Astrocyte of the cerebellum (primary cell): ENCODE data around the gene SEC14L1.
"Not testable (repeated sequence)": the region's sequence is repeated elsewhere in the genome, so short reads cannot be mapped to it uniquely, and the experiment has no call there.

Experiments
- DNase-seq: peaks from one replicate; pipeline ENCODE4 v3.0.0-alpha.2; 2011; ENCODE audit warnings: low read depth
- H3K4me3 ChIP-seq: 2 replicates; pipeline ENCODE4 v1.5.1; 2011; ENCODE audit warnings: mild to moderate bottlenecking, low read depth, low read length, moderate library complexity
- in situ Hi-C: cut with HindIII; loops from 2 replicates; pipeline ENCODE4 v1.10.0; 2017; ENCODE audit warnings: low sequenced_read_pairs
- TF ChIP-seq, protein P1 (sequence below): IDR thresholded peaks from 2 replicates; pipeline ENCODE4 v1.5.1; 2012; ENCODE audit warnings: low read length, low read depth, moderate library complexity, mild to moderate bottlenecking; ENCODE audit errors: missing control alignments

SEC14L1 gene

DNA sequence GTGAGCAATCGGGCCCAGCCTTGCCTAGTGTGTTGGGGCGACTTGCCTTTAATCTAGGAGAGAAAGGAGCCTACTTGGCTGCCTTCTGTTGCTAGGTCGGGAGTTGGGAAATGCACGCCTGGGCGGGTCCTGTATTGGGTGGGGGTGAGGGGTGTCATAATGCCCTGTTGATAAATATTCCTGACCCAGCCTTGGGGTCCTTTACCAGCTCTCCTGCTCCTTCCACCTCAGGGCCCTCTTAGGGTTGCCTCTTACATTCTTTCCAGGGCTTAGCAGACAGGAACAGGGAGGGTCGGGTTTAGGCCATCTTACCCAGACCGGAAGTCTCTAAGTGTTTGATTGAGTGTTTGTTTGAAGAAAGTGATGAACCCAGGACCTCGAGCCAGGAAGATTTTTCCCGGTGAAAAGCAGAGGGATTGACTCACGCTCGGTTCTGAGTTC lies 112.9 kb downstream of the SEC14L1 start:
- in situ Hi-C loops = no loop called here
- no peak overlapping the region for H3K4me3 ChIP-seq
- DNase-seq = no peak
- TF ChIP-seq, protein P1, sequence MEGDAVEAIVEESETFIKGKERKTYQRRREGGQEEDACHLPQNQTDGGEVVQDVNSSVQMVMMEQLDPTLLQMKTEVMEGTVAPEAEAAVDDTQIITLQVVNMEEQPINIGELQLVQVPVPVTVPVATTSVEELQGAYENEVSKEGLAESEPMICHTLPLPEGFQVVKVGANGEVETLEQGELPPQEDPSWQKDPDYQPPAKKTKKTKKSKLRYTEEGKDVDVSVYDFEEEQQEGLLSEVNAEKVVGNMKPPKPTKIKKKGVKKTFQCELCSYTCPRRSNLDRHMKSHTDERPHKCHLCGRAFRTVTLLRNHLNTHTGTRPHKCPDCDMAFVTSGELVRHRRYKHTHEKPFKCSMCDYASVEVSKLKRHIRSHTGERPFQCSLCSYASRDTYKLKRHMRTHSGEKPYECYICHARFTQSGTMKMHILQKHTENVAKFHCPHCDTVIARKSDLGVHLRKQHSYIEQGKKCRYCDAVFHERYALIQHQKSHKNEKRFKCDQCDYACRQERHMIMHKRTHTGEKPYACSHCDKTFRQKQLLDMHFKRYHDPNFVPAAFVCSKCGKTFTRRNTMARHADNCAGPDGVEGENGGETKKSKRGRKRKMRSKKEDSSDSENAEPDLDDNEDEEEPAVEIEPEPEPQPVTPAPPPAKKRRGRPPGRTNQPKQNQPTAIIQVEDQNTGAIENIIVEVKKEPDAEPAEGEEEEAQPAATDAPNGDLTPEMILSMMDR = no peak

- no peak for DNase-seq
- no peak overlapping the region for H3K4me3 ChIP-seq
- TF ChIP-seq, protein P1 = no peak
- in situ Hi-C loops = no loop called here
Observed at GRCh38 chr17:77254951-77255825, 114.4 kb downstream of the SEC14L1 start.

DNA sequence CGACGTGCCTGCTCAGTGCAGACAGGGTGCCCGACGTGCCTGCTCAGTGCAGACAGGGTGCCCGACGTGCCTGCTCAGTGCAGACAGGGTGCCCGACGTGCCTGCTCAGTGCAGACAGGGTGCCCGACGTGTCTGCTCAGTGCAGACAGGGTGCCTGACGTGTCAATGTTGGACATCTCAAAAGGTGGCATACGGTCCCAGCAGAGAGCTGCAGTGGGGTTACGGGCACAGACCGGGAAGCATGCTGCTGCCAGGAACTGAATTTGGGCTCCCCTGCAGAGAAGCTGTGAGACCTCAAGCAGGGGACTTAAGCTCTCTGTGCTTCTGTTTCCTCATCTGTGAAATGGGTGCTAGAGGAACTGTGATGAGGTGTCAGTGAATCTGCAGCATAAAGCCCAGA lies 115.2 kb downstream of the SEC14L1 start:
- in situ Hi-C loops, DNase-seq, H3K4me3 ChIP-seq: not testable (repeated sequence)

GRCh38 chr17:77256710-77257109 lies 115.9 kb downstream of the SEC14L1 start:
- in situ Hi-C loops = no loop called here
- no peak for DNase-seq
- TF ChIP-seq, protein P1 = no peak
- no peak overlapping the region for H3K4me3 ChIP-seq

DNA sequence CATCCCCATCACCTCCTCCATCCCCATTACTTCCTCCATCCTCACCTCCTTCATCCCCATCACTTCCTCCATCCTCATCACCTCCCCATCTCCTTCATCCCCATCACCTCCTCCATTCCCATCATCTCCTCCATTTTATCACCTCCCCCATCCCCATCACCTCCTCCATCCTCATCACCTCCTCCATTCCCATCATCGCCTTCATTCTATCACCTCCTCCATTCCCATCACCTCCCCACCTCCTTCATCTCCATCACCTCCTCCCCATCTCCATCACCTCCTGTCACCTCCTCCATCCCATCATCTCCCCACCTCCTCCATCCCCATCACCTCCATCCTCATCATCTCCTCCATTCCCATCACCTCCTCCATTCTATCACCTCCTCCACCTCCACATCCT lies 116.4 kb downstream of the SEC14L1 start:
- in situ Hi-C loops = no loop called here
- DNase-seq = no peak
- TF ChIP-seq, protein P1 = no peak
- H3K4me3 ChIP-seq = no peak overlapping the region

GRCh38 chr17:77257596-77258458 lies 117.1 kb downstream of the SEC14L1 start:
- DNase-seq = no peak
- H3K4me3 ChIP-seq = no peak overlapping the region
- TF ChIP-seq, protein P1 = no peak
- in situ Hi-C loops = no loop called here

GRCh38 chr17:77258638-77259037 lies 117.9 kb downstream of the SEC14L1 start:
- no peak for DNase-seq
- in situ Hi-C loops = no loop called here
- TF ChIP-seq, protein P1 = no peak
- no peak overlapping the region for H3K4me3 ChIP-seq
